Urothelium cell line (cell line): Measurements from ENCODE around the gene TAB3.

Experiments used
- DNase-seq: peaks from one replicate; pipeline ENCODE4 v3.0.0; 2011; ENCODE audit warnings: low spot score, mixed read lengths
- FAIRE-seq: peaks from 2 replicates; lab custom pipeline; 2011; peaks lifted over from hg19 to GRCh38; lab: Jason Lieb, UNC

The TAB3 gene

GRCh38 chrX:30779453-30780030 lies 109.5 kb downstream of the TAB3 start:
- no peak for FAIRE-seq
- DNase-seq: no peak

- no peak for FAIRE-seq
- DNase-seq: no peak
These were observed 111.5 kb downstream of the TAB3 start for GRCh38 chrX:30777575-30777974.
